ENCODE data around the gene PDK4.
"Not testable (repeated sequence)": the region's sequence is repeated elsewhere in the genome, so short reads cannot be mapped to it uniquely, and the experiment has no call there.

PDK4 gene

GRCh38 chr7:95569720-95570119, 26.6 kb downstream of the PDK4 start:
- no peak for DNase-seq (ENCODE audit: low spot score)

- no peak for DNase-seq (ENCODE audit: low spot score)
These were observed 35.6 kb downstream of the PDK4 start for GRCh38 chr7:95560674-95561073.

DNA sequence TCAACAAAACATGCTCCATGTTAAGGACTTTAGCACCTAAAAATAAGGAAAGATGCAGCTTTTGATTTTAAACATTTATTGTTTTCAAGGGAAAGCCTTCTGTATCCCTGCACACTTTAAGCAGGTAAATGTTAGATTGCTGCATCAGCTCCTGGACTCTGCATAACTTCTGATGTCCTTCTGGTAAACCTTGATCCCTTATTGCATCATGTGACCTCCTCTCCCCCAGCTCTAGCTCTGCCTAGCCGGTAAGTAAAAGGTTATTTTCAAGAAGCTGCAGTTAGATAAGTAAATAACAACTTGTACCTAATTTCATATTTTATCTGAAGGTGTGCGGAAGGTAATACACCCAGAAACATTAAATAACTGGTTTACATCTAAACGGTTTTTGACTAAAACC, 37.5 kb downstream of the PDK4 start:
- no peak for DNase-seq (ENCODE audit: low spot score)

- no peak for DNase-seq (ENCODE audit: low spot score)
These were observed 39.5 kb downstream of the PDK4 start for GRCh38 chr7:95556777-95557176.

GRCh38 chr7:95553939-95554338, 42.4 kb downstream of the PDK4 start:
- DNase-seq (ENCODE audit: low spot score), result no peak

DNA sequence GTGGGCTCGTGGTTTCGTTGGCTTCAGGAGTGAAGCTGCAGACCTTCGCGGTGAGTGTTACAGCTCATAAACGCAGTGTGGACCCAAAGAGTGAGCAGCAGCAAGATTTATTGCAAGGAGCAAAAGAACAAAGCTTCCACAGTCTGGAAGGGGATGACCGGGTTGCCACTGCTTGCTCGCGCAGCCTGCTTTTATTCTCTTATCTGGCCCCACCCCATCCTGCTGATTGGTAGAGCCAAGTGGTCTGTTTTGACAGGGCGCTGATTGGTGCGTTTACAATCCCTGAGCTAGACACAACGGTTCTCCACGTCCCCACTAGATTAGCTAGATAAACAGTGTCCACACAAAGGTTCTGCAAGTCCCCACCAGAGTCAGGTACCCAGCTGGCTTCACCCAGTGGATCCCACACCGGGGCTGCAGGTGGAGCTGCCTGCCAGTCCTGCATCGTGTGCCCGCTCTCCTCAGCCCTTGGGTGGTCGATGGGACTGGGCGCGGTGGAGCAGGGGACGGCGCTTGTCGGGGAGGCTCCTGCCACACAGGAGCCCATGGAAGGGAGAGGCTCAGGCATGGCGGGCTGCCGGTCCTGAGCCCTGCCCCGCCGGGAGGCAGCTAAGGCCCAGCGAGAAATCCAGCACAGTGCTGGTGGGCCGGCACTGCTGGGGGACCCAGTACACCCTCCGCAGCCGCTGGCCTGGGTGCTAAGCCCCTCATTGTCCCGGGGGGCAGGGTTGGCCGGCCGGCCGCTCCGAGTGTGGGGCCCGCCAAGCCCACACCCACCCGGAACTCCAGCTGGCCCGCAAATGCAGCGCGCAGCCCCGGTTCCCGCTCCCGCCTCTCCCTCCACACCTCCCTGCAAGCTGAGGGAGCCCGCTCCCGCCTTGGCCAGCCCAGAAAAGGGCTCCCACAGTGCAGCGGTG, 44.0 kb downstream of the PDK4 start:
- not testable (repeated sequence) for DNase-seq (ENCODE audit: low spot score)

DNA sequence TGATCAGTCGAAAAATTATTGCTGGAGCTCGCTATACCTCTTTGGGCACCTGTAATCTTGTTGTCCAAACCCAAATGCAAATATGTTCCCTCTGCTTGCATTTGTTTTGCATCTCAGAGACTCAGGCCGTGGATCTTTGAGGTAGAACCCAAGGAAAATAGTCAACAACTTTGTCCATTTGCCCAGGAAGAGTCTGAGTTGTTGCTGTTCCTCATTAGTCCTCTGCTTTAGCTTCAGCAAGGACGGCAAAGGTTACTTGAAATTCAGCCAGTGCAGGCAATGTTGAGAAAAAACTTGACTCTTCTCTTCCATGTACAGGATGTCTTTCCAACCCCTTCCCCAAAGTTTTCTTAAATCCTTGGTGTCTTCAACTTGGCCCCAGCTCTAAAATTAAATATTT, 45.8 kb downstream of the PDK4 start:
- DNase-seq (ENCODE audit: low spot score), result no peak

- DNase-seq (ENCODE audit: low spot score), result peak; percentile 90
These were observed 46.3 kb downstream of the PDK4 start for GRCh38 chr7:95549818-95550529.

DNA sequence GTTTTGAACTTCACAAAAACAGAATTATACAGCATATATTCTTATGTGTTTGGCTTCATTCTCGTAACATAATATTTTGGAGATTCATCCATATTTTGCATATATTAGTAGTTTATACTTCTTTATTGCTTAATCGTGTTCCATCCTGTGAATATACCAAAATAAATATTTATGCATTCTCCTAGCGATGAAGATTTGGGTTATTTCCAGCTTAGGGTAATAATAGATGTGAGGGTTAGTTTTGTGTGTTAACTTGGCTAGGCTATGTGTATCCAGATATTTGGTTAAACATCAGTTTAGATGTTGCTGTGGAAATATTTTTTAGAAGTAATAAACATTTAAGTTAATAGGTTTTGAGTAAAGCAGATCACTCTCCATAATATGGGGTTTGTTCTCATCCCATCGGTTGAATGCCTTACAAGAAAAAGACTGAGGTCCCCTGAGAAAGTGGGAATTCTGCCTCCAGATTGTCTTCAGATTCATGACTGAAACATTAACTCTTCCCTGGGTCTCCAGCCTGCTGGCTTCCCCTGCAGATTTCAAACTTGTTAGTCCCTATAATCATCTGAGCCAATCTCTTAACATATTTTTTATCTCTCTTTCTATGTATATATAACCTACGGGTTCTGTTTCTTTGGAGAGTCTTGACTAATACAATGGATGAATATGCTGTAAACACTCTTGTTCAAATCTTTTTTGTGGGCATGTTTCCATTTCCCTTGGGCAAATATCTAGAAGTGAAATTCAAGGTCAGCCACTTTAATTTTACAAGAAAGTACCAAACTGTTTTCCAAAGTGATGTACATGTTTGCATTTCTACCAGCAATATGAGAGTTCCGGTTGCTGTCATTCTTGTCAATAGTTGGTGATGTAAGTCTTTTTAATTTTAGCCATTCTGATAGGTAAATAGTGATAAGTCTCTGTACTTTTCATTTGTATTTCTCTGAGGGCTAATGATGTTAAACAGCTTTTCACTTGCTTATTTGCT, 48.7 kb downstream of the PDK4 start:
- no peak for DNase-seq (ENCODE audit: low spot score)

DNA sequence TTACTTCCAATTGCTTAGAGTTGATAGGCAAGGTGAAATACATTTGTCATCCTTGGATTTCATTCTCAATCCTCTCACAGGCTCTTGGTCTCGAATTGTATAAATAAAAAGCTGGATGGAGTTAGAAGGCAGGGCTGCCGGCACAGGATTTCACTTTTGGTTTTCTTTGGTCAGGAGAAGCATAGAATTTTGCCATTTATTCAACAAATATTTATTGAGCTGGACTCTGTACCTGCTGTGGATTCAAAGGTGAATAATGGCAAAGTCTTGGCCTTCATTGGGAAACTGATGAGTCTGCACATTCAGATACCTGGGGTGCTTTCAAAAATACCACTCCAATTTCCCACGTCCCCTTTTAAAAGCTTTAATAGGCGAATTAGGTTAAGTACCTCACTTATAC, 49.7 kb downstream of the PDK4 start:
- no peak for DNase-seq (ENCODE audit: low spot score)

- DNase-seq (ENCODE audit: low spot score), result no peak
These were observed 50.6 kb downstream of the PDK4 start for GRCh38 chr7:95545673-95546072.

- DNase-seq (ENCODE audit: low spot score), result peak; percentile 77
These were observed 51.2 kb downstream of the PDK4 start for GRCh38 chr7:95545007-95545615.

DNA sequence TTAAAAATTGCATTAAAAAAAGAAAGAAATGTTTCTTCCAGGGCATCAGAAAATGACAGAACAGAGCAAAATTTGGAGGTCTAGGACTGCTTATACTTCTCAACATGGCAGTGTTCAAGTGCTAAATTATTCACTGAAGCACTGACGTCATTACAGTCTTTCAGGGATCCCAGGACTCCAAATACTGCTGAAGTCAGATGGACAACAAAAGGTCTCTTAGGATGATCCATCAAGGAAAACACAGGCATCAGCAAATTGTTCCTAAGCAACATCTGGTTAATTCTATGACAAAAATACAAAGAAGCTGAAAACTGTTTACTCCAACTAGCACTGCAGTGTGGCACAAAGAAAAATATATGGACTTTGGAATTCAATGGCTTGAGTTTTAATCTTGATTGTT, 52.1 kb downstream of the PDK4 start:
- DNase-seq (ENCODE audit: low spot score), result no peak

DNA sequence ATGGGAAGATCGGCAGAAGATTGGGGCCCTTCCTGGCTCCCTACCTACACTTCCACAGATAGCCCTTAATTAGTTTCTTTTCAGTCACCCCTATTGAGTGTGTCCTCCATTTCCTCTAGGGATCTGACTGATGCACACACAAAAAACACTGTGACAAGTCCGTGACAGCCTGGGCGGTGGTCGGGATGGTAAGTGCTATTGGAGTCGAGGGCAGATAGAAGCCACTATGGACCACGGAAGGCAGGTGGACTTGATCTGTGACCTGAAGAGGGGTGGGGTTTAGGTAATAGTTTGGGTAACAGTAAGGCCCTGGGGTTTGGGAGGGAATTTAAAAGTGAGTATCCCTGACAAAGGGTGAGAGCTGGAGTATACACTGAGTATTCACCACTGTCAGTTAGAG, 53.0 kb downstream of the PDK4 start:
- no peak for DNase-seq (ENCODE audit: low spot score)

DNA sequence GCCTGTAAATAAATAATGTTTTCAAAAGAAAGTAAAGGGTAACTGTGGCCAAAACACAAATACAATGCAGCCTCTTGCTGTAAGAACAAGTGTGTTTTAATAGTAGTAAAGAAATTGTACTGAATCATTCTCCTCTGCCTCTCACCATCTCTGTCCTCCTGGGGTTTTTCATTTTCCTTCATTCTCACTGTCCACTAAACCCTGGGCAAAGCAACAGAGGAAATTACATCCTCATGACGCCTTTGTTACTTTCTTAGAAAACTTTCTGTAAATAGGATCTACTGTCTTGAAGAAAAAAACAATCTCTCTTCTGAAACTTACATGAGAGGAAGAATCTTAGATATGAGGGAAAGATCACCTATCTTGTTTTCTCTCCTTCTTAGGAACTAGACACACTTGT, 56.0 kb downstream of the PDK4 start:
- DNase-seq (ENCODE audit: low spot score), result no peak

- DNase-seq (ENCODE audit: low spot score), result no peak
These were observed 56.9 kb downstream of the PDK4 start for GRCh38 chr7:95539426-95539825.

DNA sequence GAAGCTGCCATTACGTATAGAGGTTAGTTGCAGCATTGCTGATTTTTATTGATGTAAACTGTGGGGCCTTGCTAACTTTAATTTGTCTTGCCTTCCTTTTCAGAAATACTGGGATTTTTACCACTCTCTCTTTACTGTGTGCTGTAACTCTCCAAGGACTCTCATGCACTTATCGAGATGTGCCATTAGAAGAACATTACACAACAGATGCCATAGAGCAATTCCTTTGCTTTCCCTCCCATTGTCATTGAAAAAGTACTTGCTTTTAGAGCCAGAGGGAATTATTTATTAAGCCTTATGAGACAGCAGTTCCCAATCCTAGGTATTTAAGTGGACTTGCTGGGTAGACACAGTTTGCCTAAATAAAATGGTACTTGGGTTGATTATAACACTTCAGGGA, 58.8 kb downstream of the PDK4 start:
- DNase-seq (ENCODE audit: low spot score), result no peak

DNA sequence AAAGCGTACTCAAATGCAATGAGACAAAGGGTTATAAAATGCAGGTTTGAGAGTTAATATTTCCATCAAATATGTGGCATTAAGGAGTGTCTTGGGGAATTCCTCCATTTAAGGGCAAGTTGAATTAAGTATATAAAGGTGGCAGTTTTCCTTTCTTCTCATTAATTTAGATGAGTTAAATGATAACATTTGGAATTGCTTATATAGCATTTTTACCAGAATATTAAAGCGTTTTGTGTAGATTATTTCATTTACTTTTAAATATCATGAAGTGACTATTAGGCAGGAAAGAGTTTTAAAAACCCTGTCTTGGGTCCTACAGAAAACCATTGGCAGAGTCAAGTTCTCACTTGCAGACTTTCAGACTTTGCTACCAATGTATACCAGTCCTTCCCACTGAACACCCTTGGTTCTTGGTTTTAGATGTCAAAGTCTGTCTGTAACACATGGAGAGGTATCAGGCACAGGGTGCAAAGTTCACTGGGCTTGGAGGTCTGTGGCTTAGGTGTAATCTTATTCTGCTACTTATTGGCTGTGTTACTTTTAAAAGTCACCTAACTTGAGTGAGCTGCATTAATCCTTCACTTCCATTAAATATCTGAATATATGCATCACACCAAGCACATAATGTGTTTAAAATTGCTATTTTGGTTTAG, 59.5 kb downstream of the PDK4 start:
- no peak for DNase-seq (ENCODE audit: low spot score)

DNA sequence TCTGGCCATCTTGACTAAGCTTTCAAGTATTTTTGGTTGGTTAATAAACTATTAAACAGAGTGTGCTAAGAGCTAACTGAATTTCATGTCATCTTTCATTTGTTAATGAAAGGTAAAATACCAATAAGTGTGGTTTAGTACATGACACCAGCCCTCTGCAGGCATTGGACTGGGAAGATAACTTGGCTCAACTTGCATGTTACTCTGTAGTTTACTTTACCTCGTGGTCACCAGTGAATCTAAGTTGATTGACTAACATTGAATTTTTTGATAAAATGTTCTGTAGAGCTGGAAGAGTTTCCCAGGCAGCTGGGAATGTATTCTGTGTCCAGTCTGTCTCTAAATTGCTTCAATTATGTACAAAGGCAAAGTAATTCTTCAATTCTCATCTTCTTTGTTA, 60.7 kb downstream of the PDK4 start:
- peak; percentile 17 for DNase-seq (ENCODE audit: low spot score)

DNA sequence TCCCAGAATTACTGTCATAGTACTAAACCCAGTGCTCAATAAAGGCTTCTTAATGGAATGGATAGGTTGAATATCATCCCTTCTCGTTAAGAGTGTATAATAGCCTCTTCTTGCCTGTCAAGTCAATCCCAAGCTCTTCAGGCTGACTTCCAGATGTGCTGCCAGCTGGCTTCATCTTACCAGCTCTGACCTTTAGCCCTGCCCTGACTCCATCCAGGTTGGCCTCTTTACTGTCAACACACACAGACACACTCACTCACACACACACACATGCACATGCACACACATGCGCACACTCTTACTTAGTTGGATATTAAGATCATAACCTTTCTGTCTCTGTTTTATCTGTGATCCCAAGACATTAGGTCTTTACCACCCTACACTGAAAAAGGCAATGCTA, 61.5 kb downstream of the PDK4 start:
- no peak for DNase-seq (ENCODE audit: low spot score)
